RWPE2 (cell line): ENCODE results near the gene TRAPPC2L.
"Not testable (repeated sequence)": the region's sequence is repeated elsewhere in the genome, so short reads cannot be mapped to it uniquely, and the experiment has no call there.

Experiments
- ATAC-seq: fragments of 200-7000 bp; cut with Tn5 transposase; 3 replicates; pipeline ENCODE4 v1.9.1; 2021; ENCODE audit warnings: low read depth
- DNase-seq: peaks from one replicate; pipeline ENCODE4 v3.0.0-alpha.2; 2020; ENCODE audit warnings: low spot score
- H3K27ac ChIP-seq: fragments of 450-650 bp; 2 replicates; pipeline ENCODE4 v1.5.1; 2017; ENCODE audit warnings: mild to moderate bottlenecking; ENCODE audit not compliant: poor library complexity, severe bottlenecking
- H3K27me3 ChIP-seq: fragments of 250-450 bp; sonication (Bioruptor Pico); 2 replicates; pipeline ENCODE4 v1.5.1; 2021; ENCODE audit warnings: mild to moderate bottlenecking, moderate library complexity; ENCODE audit not compliant: insufficient read depth, poor library complexity, severe bottlenecking
- H3K36me3 ChIP-seq: fragments of 250-450 bp; sonication (Bioruptor Pico); 2 replicates; pipeline ENCODE4 v1.5.1; 2020; ENCODE audit warnings: low read depth, mild to moderate bottlenecking, moderate library complexity
- H3K4me1 ChIP-seq: fragments of 250-450 bp; sonication (Bioruptor Pico); 2 replicates; pipeline ENCODE4 v1.5.1; 2021; ENCODE audit warnings: mild to moderate bottlenecking, moderate library complexity; ENCODE audit not compliant: insufficient read depth, poor library complexity, severe bottlenecking
- H3K4me3 ChIP-seq: fragments of 250-450 bp; sonication (Bioruptor Pico); 2 replicates; pipeline ENCODE4 v1.5.1; 2021; ENCODE audit warnings: mild to moderate bottlenecking, moderate library complexity; ENCODE audit not compliant: severe bottlenecking
- H3K9me3 ChIP-seq: fragments of 250-450 bp; sonication (Bioruptor Pico); 2 replicates; pipeline ENCODE4 v1.5.1; 2021; ENCODE audit warnings: mild to moderate bottlenecking, moderate library complexity; ENCODE audit not compliant: severe bottlenecking
- TF ChIP-seq, protein P1 (sequence below): fragments of 450-650 bp; IDR thresholded peaks from one replicate; pipeline ENCODE4 v1.5.1; 2017; ENCODE audit warnings: mild to moderate bottlenecking, moderate library complexity; ENCODE audit not compliant: poor library complexity, severe bottlenecking

The TRAPPC2L gene

DNA sequence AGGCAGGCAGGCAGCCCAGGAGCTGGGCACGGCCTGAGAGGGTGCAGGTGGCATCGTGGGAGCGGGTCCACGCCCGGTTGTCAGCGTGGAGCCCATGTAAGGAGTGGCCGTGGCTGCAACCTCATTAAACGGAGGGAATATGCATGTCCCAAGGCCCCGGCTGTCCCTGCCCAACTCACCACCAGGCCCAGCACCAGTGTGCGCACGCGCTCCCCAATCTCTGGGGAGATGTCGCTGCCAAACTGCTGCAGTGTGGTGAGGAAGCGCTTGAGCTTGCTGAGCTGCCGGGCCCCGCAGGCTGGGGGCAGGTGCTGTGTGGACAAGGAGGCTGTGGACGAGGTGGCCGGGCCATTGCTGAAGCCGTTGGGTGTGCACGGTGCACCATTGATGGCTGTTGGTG lies 35.1 kb downstream of the TRAPPC2L start:
- H3K36me3 ChIP-seq = no peaks in the 10 kb centered on the region
- DNase-seq (no peak), ATAC-seq (no peak)
- H3K4me1 ChIP-seq = no peaks in the 10 kb centered on the region
- H3K27ac ChIP-seq = no peak overlapping the region
- H3K4me3 ChIP-seq = no peak overlapping the region
- no peaks in the 10 kb centered on the region for H3K27me3 ChIP-seq
- no peaks in the 10 kb centered on the region for H3K9me3 ChIP-seq
- TF ChIP-seq, protein P1, sequence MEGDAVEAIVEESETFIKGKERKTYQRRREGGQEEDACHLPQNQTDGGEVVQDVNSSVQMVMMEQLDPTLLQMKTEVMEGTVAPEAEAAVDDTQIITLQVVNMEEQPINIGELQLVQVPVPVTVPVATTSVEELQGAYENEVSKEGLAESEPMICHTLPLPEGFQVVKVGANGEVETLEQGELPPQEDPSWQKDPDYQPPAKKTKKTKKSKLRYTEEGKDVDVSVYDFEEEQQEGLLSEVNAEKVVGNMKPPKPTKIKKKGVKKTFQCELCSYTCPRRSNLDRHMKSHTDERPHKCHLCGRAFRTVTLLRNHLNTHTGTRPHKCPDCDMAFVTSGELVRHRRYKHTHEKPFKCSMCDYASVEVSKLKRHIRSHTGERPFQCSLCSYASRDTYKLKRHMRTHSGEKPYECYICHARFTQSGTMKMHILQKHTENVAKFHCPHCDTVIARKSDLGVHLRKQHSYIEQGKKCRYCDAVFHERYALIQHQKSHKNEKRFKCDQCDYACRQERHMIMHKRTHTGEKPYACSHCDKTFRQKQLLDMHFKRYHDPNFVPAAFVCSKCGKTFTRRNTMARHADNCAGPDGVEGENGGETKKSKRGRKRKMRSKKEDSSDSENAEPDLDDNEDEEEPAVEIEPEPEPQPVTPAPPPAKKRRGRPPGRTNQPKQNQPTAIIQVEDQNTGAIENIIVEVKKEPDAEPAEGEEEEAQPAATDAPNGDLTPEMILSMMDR = no peak

DNA sequence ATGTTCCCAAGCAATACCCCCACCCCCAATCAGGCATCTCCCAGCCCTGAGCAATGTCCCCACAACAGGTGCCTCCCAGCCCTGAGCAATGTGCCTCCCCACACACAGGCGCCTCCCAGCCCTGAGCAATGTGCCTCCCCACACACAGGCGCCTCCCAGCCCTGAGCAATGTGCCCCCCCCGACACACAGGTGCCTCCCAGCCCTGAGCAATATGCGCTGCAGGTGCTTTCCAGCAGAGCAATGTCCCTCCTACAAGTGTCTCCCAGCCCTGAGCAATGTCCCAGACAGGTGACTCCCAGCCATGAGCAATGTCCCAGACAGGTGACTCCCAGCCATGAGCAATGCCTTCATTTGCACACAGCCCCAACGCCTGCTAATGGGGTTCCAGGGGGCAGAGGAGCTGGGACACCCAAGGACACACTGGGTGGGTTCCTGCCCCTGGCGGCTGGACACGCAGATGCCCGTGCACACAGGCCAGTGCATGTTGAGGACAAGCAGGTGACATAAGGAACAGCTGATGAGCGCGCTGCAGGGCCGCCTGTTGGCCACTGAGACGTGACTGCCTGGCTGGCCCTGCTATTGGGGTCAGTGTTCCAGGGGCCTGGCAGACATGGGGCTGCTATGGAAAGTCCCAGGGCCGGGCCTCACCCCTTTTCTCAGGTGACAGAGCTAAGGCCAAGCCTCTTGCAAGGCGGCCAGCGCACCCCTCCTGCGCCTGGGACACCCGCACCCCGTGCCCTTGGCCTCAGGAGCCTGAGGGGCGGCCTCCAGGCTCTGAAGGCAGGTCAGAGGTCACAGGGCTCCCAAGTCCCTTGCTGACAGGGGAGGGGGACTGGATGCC lies 36.4 kb downstream of the TRAPPC2L start:
- TF ChIP-seq, protein P1 = no peak
- H3K9me3 ChIP-seq = no peaks in the 10 kb centered on the region
- no peak overlapping the region for H3K27ac ChIP-seq
- no peaks in the 10 kb centered on the region for H3K4me1 ChIP-seq
- no peak overlapping the region for H3K4me3 ChIP-seq
- ATAC-seq (0 out of 3 replicates have a peak, but pooled peaks have one; percentile 15), DNase-seq (no peak)
- H3K36me3 ChIP-seq = no peaks in the 10 kb centered on the region
- H3K27me3 ChIP-seq = no peaks in the 10 kb centered on the region

DNA sequence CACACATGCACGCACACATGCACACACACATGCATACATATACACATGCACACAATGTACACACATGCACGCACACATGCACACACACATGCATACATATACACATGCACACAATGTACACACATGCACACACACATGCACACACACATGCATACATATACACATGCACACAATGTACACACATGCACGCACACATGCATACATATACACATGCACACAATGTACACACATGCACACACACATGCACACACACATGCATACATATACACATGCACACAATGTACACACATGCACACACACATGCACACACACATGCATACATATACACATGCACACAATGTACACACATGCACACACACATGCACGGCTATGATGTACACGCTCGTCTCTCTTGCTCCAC lies 37.3 kb downstream of the TRAPPC2L start:
- H3K27me3 ChIP-seq, H3K4me3 ChIP-seq, H3K27ac ChIP-seq, ATAC-seq, H3K9me3 ChIP-seq, DNase-seq, H3K36me3 ChIP-seq, H3K4me1 ChIP-seq: not testable (repeated sequence)

DNA sequence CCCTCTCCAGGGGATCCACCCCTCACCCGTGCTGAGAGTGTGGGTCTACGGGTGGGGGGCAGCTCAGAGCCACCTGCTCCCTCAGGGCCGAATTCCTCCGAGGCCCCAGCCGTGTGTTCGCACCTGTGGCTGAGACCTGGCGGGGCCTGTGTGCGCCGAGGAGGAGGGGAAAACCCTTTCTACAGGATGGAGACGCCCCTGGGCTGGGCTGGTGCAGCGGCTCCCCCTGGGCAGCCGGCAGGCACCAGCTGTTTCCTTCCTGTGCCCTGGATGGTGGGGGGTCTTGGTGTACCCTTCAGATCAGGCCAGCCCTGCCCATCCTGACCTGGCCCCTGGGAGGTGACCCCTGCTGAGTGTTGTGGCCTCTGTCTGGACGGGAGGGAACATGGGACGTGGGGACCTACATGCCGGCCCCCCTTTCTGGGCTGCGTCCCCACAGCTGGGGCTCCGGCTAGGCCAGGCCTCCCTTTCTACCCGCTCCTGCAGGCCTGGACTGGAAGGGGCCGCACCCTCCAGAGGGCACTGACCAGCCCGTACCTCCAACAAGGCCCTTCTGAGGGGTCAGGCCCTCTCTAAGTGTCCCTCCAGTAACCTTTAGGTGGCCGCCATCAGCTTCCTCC lies 37.9 kb downstream of the TRAPPC2L start:
- Histone ChIP-seq H3K4me1 (no peaks in the 10 kb centered on the region), H3K27me3 (no peaks in the 10 kb centered on the region), H3K27ac (no peak overlapping the region), H3K4me3 (no peak overlapping the region), H3K9me3 (no peaks in the 10 kb centered on the region), H3K36me3 (no peaks in the 10 kb centered on the region)
- ATAC-seq (no peak), DNase-seq (no peak)
- TF ChIP-seq, protein P1 = no peak

DNA sequence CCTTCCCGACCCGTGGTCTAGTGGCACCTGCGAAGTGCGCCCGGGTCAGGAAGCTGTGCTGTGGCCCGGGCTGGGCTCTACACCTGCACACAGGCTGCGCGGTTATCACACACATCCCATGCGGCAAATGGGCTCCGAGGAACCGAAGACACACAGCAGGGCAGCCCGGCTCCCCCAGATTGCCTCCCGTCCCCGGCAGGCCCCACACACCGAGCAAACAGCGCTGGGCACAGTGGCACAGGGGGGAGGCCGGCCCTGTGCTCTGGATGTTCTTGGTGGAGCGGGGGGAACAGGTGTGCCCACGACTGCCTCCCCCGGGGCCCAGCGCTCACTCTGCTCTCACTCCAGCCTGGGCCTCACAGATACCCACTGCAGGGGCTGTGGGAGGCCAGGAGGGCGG lies 38.4 kb downstream of the TRAPPC2L start:
- no peaks in the 10 kb centered on the region for H3K9me3 ChIP-seq
- no peaks in the 10 kb centered on the region for H3K27me3 ChIP-seq
- no peak overlapping the region for H3K27ac ChIP-seq
- DNase-seq (no peak), ATAC-seq (no peak)
- TF ChIP-seq, protein P1 = no peak
- H3K36me3 ChIP-seq = no peaks in the 10 kb centered on the region
- H3K4me1 ChIP-seq = no peaks in the 10 kb centered on the region
- H3K4me3 ChIP-seq = no peak overlapping the region
